Testis (tissue), 3 donors: ENCODE results near the gene ERC2. TPM values are rescaled to one million over a fixed set of nuclear protein-coding genes. Genes with fewer than 3 reads are reported as not detected.

Source experiments
- DNase-seq: peaks from one replicate; pipeline ENCODE4 v3.0.0-alpha.2; 2019
- H3K27ac ChIP-seq, 2 donors: fragments of 200-600 bp; sonication (generic); one replicate each; pipeline ENCODE4 v1.5.1; 2019
- H3K27me3 ChIP-seq: fragments of 200-600 bp; sonication (generic); one replicate; pipeline ENCODE4 v1.5.1; 2019
- H3K36me3 ChIP-seq: fragments of 200-600 bp; sonication (generic); one replicate; pipeline ENCODE4 v1.5.1; 2017; ENCODE audit warnings: low read depth; ENCODE audit errors: missing control alignments
- H3K4me1 ChIP-seq: fragments of 200-600 bp; sonication (generic); one replicate; pipeline ENCODE4 v1.5.1; 2019
- H3K4me3 ChIP-seq, 2 donors: fragments of 200-600 bp; sonication (generic); one replicate each; pipeline ENCODE4 v1.5.1; 2017 to 2019
- H3K9me3 ChIP-seq: fragments of 200-600 bp; sonication (generic); one replicate; pipeline ENCODE4 v1.5.1; 2017
- POLR2A ChIP-seq: fragments of 450-650 bp; IDR thresholded peaks from one replicate; pipeline ENCODE4 v1.6.1; 2017; ENCODE audit warnings: antibody characterized with exemption, mild to moderate bottlenecking, moderate library complexity
- WGBS, 2 donors: methylation state at CpG; one replicate each; pipeline ENCODE4 v1.1.5; 2018; 5-methylcytosine and 5-hydroxymethylcytosine counted together
- intact Hi-C: fragments of 100-400 bp; cut with DNase I; formaldehyde crosslinking; loops from one replicate; pipeline ENCODE4 v1.15.1; 2023; ENCODE audit warnings: low total_unique reads
- polyA plus RNA-seq: library from polyadenylated mRNA; stranded (reverse); fragments of 350-450 nt; fragmentation: Illumina TruSeq; extraction: RNeasy Lipid Tissue Mini Kit (QIAGEN cat#74804); gene quantifications from one replicate; pipeline ENCODE4 v1.2.3, GENCODE V29; 2014; ENCODE audit warnings: low read depth, low replicate concordance; ENCODE audit not compliant: insufficient read depth
- total RNA-seq, 2 donors: library from RNA; depleted of rRNA; stranded (reverse); fragments of >200 nt; gene quantifications; one replicate each; pipeline ENCODE4 v1.2.3, GENCODE V29; 2016
- TF ChIP-seq, protein P1 (sequence below), 3 experiments: fragments of 450-650 bp in 2 of 3; fragments of 200-600 bp in 1 of 3; sonication (generic) in 1 of 3; IDR thresholded peaks; one replicate each; pipeline ENCODE4 v1.5.1; 2016 to 2019; ENCODE audit warnings: antibody characterized with exemption in 3 of 3, mild to moderate bottlenecking in 2 of 3, moderate library complexity in 1 of 3

Gene ERC2
- total and polyA plus RNA-seq, 3 donors from 2014 or later: 1.9 to 6.1 (median 5.9) TPM

DNA sequence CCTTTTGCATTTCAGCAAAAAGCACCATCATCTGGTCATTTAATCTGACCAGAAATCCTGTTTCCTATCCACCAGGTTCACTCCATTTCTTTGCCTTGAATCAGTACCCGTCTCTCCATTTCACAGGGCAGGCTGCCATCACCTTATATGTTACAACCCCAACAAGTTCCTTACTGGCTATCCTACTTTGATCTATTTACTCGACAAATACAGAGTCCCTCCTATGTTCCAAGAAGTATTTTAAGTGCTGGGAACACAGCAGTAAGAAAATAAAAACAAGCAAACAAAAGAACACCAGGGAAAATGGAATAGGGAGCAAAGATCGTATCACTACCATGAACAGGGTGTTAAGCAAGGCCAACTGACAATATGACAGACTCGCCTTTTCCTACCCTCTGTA is 685.9 kb downstream of the ERC2 start:
- 67 to 72% methylated on average over 4 of the region's 4 CpGs for WGBS, 2 donors
- intact Hi-C loops: no loop called here
- no peak for DNase-seq
- H3K36me3 ChIP-seq: no peaks in the 10 kb centered on the region
- no peak overlapping the region for H3K4me3 ChIP-seq
- H3K27ac ChIP-seq: no peak overlapping the region
- no peaks in the 10 kb centered on the region for H3K9me3 ChIP-seq
- H3K4me1 ChIP-seq: no peaks in the 10 kb centered on the region
- TF ChIP-seq, protein P1, sequence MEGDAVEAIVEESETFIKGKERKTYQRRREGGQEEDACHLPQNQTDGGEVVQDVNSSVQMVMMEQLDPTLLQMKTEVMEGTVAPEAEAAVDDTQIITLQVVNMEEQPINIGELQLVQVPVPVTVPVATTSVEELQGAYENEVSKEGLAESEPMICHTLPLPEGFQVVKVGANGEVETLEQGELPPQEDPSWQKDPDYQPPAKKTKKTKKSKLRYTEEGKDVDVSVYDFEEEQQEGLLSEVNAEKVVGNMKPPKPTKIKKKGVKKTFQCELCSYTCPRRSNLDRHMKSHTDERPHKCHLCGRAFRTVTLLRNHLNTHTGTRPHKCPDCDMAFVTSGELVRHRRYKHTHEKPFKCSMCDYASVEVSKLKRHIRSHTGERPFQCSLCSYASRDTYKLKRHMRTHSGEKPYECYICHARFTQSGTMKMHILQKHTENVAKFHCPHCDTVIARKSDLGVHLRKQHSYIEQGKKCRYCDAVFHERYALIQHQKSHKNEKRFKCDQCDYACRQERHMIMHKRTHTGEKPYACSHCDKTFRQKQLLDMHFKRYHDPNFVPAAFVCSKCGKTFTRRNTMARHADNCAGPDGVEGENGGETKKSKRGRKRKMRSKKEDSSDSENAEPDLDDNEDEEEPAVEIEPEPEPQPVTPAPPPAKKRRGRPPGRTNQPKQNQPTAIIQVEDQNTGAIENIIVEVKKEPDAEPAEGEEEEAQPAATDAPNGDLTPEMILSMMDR (IDR thresholded peaks at IDR 0.05): no peak
- no peak for TF ChIP-seq POLR2A
- no peaks in the 10 kb centered on the region for H3K27me3 ChIP-seq

DNA sequence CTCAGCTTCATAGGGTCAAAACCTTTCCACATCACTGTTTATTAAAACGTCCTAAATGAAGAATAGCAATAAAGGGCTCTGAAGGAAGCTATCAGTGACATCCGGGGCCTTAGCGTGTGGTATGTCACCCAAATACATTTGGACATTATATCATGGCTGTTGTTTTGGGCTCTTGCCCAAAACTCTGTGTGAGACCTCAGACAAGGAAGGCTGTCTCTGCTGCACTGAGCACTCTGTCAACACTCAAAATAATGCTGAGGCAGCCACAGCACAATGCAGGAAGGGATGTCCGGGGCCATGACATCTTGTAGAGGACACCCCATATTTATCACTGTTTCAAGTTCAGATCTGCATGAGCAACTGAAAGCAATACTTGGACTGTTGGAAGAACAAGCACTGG is 687.4 kb downstream of the ERC2 start:
- Histone ChIP-seq H3K4me3 (no peak overlapping the region), H3K36me3 (no peaks in the 10 kb centered on the region), H3K27me3 (no peaks in the 10 kb centered on the region), H3K9me3 (no peaks in the 10 kb centered on the region), H3K4me1 (no peaks in the 10 kb centered on the region), H3K27ac (no peak overlapping the region)
- no peak for TF ChIP-seq POLR2A
- TF ChIP-seq, protein P1 (IDR thresholded peaks at IDR 0.05): no peak
- 87 to 93% methylated on average over 4 of the region's 4 CpGs for WGBS, 2 donors
- intact Hi-C loops: no loop called here
- no peak for DNase-seq

DNA sequence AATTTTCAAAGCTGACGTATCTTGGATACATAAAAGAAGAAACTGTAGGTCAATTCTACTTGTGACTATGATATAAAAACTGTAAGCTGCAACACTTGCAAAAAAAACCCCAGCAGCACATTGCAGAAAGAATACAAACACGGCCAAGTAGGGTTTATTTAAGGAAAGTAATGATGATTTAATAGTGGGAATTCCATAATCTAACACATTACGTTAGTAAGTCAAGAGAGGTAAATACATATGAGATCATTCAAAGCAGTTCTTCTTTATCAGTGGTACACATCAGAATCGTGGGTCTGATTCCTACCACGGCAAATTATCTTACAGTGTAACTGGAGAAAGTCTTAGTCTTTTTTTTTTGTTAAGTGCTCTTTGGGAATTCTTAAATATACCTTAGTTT is 688.7 kb downstream of the ERC2 start:
- no peak overlapping the region for H3K4me3 ChIP-seq
- H3K4me1 ChIP-seq: no peaks in the 10 kb centered on the region
- no peak overlapping the region for H3K27ac ChIP-seq
- TF ChIP-seq, protein P1 (IDR thresholded peaks at IDR 0.05): no peak
- no peak for TF ChIP-seq POLR2A
- no peaks in the 10 kb centered on the region for H3K9me3 ChIP-seq
- H3K27me3 ChIP-seq: no peaks in the 10 kb centered on the region
- WGBS, 2 donors: 58 to 80% methylated on average over 5 of the region's 5 CpGs
- intact Hi-C loops: no loop called here
- no peak for DNase-seq
- H3K36me3 ChIP-seq: no peaks in the 10 kb centered on the region

DNA sequence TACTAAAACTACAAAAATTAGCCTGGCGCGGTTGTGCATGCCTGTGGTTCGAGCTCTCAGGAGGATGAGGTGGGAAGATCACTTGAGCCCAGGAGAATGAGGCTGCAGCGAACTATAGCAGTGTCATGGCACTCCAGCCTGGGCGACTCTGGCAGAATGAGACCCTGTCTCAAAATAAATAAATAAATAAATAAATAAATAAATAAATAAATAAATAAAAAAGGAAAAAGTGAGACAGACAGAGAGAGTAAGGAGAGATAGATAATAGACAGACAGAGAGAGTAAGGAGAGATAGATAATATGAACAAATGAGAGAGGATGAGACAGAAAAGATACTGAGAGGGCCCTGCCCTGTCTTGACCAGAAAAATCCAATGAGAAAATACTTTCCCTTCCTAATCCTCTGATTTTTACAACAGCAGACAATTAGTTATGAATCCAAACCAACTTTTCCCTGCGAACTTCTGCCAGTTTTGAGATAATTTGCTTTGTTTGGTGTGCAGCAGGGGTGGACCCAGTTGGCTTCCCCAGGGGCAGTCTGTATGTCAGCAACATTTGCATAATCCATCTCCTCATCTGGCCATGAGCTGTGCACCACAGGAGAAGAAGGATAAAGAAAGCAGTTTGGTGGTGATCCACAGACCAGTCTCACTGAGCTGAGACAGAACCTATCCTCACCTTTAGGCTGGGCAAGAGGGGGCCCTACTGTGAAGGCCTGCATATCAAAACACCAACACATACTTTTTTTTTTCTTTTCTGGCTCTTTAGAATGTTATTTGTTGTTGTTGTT is 692.7 kb downstream of the ERC2 start:
- Histone ChIP-seq H3K27me3 (no peaks in the 10 kb centered on the region), H3K36me3 (no peaks in the 10 kb centered on the region), H3K9me3 (no peaks in the 10 kb centered on the region), H3K4me3 (no peak overlapping the region), H3K4me1 (no peaks in the 10 kb centered on the region), H3K27ac (no peak overlapping the region)
- WGBS, 2 donors: 94% methylated on average over 6 of the region's 6 CpGs
- no peak for DNase-seq
- intact Hi-C loops: no loop called here
- TF ChIP-seq, protein P1 (IDR thresholded peaks at IDR 0.05): no peak
- no peak for TF ChIP-seq POLR2A

DNA sequence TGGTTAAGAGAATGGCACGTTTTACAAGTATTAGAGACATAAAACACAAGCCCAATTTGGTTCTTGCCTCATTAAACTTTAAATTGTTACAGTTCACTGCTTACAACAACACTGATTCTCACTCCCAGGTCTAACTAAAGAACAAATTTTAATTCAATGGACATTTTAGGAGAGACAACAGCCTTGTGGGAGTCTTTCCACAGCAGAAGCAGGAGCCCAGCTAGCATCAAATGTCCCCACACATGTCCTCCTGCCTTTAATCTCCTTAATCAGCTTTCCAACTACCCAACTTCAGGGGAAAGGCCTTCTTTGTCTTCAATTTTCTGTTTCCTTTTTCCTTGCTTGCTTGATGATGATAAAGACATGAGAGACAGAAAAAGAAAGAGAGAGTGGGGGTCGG is 693.4 kb downstream of the ERC2 start:
- no peaks in the 10 kb centered on the region for H3K9me3 ChIP-seq
- TF ChIP-seq POLR2A: no peak
- TF ChIP-seq, protein P1 (IDR thresholded peaks at IDR 0.05): no peak
- no peak overlapping the region for H3K4me3 ChIP-seq
- no peak overlapping the region for H3K27ac ChIP-seq
- H3K27me3 ChIP-seq: no peaks in the 10 kb centered on the region
- 84 to 86% methylated on average over 2 of the region's 2 CpGs for WGBS, 2 donors
- DNase-seq: no peak
- H3K36me3 ChIP-seq: no peaks in the 10 kb centered on the region
- no peaks in the 10 kb centered on the region for H3K4me1 ChIP-seq
- intact Hi-C loops: no loop called here
